ENCODE data around the gene GPRIN1. TPM values are rescaled to one million over a fixed set of nuclear protein-coding genes. Genes with fewer than 3 reads are reported as not detected.

The GPRIN1 gene
- total RNA-seq, 1 donor from 2014 or later = 1.4 TPM

DNA sequence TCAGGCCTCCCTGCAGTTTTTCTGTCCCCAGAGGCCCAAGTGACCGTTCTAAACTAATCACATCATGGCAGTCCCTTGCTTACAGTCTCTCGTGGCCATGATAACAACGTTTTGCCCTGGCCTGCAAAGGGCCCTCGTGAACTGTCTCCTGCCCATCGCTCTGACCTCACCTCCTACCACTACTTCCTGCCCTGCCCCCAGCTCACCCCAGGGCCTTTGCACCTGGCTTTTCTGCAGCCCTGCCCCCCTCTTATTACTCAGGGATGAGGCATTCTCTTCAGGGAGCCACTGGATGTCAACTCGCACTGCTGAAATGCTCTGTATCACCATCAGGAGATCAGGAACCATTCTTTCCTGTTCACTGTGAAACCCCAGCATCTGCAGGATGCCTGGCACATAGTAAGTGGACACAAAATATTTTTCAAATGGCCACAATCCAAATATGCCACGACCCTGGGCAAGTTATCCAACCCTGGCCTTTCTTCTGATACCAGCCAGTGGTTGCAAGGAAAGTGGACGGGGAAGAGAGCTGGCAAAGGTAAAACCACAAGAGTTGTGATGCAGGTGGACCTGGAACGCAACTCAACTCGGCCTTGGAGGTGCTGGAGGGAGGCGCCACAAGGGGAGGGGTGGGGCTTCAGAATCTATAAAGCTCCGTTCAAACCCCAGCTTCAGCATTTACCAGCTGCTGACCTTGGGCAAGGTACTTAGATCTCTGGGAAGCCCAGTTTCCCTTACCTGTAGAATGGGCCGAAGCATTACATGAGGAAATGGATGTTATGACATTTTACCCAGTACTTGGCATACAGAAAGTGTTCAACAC, 18.7 kb upstream of the GPRIN1 start:
- Histone ChIP-seq H3K4me1 (peaks cover 6% of the 10 kb centered on the region), H3K36me3 (no peaks in the 10 kb centered on the region), H3K27ac (no peak overlapping the region), H3K9me3 (no peaks in the 10 kb centered on the region), H3K4me3 (no peak overlapping the region), H3K27me3 (peaks cover 84% of the 10 kb centered on the region)
- no peak for DNase-seq
- TF ChIP-seq, protein P1, sequence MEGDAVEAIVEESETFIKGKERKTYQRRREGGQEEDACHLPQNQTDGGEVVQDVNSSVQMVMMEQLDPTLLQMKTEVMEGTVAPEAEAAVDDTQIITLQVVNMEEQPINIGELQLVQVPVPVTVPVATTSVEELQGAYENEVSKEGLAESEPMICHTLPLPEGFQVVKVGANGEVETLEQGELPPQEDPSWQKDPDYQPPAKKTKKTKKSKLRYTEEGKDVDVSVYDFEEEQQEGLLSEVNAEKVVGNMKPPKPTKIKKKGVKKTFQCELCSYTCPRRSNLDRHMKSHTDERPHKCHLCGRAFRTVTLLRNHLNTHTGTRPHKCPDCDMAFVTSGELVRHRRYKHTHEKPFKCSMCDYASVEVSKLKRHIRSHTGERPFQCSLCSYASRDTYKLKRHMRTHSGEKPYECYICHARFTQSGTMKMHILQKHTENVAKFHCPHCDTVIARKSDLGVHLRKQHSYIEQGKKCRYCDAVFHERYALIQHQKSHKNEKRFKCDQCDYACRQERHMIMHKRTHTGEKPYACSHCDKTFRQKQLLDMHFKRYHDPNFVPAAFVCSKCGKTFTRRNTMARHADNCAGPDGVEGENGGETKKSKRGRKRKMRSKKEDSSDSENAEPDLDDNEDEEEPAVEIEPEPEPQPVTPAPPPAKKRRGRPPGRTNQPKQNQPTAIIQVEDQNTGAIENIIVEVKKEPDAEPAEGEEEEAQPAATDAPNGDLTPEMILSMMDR (IDR thresholded peaks at IDR 0.05) = no peak
- intact Hi-C loops (cut with DNase I) = no loop called here
- no peak for ATAC-seq

DNA sequence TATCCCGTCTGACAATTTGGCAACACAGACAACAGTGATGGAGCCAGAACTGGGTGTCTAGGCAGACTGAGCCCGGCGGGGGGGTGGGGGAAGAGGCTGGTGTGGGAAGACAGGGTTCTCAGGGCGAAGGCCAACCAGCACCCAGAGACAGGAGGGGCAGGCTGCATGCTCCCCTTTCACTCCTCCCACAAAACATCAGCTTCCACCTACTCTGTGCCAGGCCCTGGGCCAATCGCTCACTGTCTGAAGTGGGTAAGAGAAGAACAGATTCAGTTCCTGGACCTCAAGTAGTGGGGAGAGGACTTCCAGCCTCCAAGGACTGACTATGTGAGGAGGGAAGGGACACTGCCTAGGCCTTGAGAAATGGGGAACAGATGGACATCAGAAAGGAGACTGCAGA, 17.6 kb upstream of the GPRIN1 start:
- H3K27me3 ChIP-seq = peaks cover 76% of the 10 kb centered on the region
- no peak for DNase-seq
- H3K9me3 ChIP-seq = no peaks in the 10 kb centered on the region
- TF ChIP-seq, protein P1 (IDR thresholded peaks at IDR 0.05) = no peak
- no peak overlapping the region for H3K27ac ChIP-seq
- peaks cover 6% of the 10 kb centered on the region for H3K4me1 ChIP-seq
- ATAC-seq = no peak
- intact Hi-C loops (cut with DNase I) = no loop called here
- no peak overlapping the region for H3K4me3 ChIP-seq
- no peaks in the 10 kb centered on the region for H3K36me3 ChIP-seq

DNA sequence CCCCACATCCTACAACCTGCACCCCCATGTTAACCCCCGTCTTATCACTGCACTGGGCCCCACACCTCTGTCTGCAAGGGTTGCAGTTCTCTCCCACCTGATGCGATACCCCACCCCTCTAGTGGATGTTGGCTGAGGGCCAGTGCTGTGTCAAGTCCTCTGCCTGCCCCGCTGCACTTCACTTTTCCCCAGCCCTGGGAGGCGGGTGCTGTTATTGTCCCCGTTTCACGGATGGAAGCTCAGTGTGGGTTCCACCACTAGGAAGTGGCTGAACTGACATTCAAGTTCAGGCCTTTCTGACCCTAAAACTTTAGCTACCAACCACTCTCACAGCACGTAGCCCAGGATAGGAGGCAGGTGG, 16.9 kb upstream of the GPRIN1 start:
- TF ChIP-seq, protein P1 (IDR thresholded peaks at IDR 0.05) = no peak
- Histone ChIP-seq H3K9me3 (no peaks in the 10 kb centered on the region), H3K36me3 (no peaks in the 10 kb centered on the region), H3K27me3 (peaks cover 75% of the 10 kb centered on the region), H3K27ac (no peak overlapping the region), H3K4me1 (peaks cover 6% of the 10 kb centered on the region), H3K4me3 (no peak overlapping the region)
- ATAC-seq (no peak), DNase-seq (no peak)
- intact Hi-C loops (cut with DNase I) = no loop called here

DNA sequence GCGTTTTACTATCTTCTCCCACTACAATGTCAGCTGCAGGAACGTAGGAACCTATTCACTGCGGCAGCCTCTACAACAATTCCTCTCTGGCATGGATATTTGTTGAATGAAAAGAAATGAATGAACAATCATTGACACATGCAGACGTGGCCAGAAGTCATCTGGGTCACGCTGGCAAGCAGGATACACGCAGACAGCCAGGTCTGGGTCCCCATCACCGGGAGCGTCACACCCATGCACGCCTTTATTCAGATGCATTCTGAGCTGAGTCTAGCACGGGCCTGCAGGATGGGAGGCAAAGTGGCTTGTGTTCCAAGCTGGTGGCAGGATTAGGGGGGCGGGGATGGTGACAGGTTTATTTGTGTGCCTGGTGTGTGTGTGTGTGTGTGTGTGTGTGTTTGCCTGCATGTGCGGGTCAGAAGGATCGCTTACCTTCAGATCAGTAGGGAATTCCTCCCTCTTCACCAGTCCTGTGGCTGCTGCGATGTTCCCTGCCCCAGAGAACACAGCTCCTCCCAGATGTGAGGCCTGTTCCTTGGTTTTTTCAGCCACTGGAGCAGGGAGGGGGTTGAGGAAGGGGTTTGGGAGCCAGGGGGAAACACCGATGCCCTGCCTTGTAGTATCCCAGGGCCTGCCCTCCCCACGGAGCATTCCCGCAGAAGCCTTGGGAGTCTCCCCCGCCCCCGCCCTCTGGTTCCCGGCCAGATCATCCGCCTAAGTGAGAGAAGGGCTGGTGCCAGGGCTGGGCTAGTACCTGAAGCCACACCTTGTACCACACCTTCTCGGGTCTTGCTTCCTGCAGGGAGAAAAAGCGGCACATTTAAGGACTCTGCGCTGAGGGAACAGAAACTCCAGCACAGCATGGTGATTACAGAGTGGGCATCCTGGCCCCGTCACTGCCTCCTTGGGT, 16.3 kb upstream of the GPRIN1 start:
- H3K9me3 ChIP-seq = no peaks in the 10 kb centered on the region
- no peaks in the 10 kb centered on the region for H3K36me3 ChIP-seq
- no peak for DNase-seq
- H3K27ac ChIP-seq = no peak overlapping the region
- TF ChIP-seq, protein P1 (IDR thresholded peaks at IDR 0.05) = no peak
- ATAC-seq = no peak
- peaks cover 75% of the 10 kb centered on the region for H3K27me3 ChIP-seq
- H3K4me3 ChIP-seq = no peak overlapping the region
- H3K4me1 ChIP-seq = peaks cover 6% of the 10 kb centered on the region
- intact Hi-C loops (cut with DNase I) = no loop called here

DNA sequence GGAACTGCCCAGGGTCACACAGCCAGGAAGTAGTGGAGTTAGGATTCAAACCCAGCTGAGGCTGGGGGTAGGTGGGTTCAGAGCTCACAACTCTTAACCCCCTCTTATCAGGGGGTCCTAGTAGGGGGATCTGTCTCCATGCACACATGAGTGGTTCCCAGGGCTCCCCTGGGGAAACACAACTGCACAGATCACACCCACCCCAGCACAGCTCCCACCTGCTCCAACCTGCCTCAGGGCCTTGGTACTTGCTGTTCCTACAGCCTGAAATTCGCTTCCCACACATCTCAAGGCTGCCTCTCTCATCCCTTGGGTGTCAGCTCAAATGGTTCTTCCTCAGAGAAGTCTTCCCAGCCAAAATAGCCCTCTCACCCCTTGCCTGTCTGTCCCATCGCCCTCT, 15.6 kb upstream of the GPRIN1 start:
- TF ChIP-seq, protein P1 (IDR thresholded peaks at IDR 0.05) = no peak
- H3K4me3 ChIP-seq = no peak overlapping the region
- no peak for DNase-seq
- no peaks in the 10 kb centered on the region for H3K9me3 ChIP-seq
- no peak for ATAC-seq
- peaks cover 76% of the 10 kb centered on the region for H3K27me3 ChIP-seq
- H3K36me3 ChIP-seq = no peaks in the 10 kb centered on the region
- peaks cover 6% of the 10 kb centered on the region for H3K4me1 ChIP-seq
- H3K27ac ChIP-seq = no peak overlapping the region
- intact Hi-C loops (cut with DNase I) = no loop called here
